ENCODE results near the gene LYAR.

The LYAR gene, protein sequence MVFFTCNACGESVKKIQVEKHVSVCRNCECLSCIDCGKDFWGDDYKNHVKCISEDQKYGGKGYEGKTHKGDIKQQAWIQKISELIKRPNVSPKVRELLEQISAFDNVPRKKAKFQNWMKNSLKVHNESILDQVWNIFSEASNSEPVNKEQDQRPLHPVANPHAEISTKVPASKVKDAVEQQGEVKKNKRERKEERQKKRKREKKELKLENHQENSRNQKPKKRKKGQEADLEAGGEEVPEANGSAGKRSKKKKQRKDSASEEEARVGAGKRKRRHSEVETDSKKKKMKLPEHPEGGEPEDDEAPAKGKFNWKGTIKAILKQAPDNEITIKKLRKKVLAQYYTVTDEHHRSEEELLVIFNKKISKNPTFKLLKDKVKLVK

GRCh38 chr4:4289941-4290850, at the start of gene LYAR, which contains the start of gene ZBTB49:
Gene LYAR (minus strand): TSS chr4:4290154. CDS start chr4:4283742, 6,412 bp downstream.
Gene ZBTB49 (plus strand): TSS chr4:4290251. CDS start chr4:4299946, 9,695 bp downstream.
- intact Hi-C loops (cut with DNase I): loop anchor here (5.0 kb wide), 1 partner anchor 43 kb away; the partner anchor contains the start of gene TMEM128
- DNase-seq: peak; percentile 84 to 97 (median 94)

GRCh38 chr4:4339504-4340085, 49.6 kb upstream of the LYAR start:
- intact Hi-C loops (cut with DNase I): no loop called here
- DNase-seq: peak in 3 of 42 donors; percentile 14 to 35 (median 32)

DNA sequence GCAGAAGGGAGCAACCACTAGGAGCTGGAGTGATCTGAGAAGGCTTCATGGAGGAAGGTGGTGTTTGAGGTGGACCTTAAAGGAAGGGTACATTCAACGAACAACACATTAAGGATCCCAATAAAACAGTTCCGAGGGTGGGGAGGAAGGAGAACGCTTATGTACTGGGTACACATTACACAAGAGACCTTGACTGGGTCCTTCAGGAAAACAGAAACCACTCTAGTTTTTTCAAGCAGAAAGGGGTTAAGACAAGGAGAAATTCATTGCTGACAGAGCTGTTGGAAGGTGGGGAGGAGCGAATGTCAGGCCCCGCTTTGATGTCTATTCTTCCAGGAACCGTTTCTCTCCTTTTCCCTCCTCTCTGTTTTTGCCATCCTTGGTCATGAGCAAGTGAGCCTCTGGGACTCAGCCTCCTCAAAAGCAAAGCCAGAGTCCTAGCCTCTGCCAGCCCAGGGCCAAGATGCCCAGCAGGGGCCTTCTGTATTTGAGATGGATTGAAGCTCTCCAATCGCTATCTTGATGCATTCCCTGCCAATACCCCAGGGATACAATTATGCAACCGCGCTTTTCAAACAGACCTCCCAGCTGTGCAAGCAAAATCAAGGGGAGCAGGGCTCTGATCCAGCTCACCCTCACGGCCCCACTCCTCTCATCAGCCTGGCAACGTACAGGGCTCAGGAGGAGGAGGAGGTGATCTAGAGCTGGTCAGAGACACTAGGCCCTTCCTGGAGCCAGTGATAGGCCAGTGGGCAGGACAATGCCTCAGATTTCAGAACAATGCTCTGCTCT, 48.5 kb upstream of the LYAR start:
- intact Hi-C loops (cut with DNase I): no loop called here
- no peak for DNase-seq

DNA sequence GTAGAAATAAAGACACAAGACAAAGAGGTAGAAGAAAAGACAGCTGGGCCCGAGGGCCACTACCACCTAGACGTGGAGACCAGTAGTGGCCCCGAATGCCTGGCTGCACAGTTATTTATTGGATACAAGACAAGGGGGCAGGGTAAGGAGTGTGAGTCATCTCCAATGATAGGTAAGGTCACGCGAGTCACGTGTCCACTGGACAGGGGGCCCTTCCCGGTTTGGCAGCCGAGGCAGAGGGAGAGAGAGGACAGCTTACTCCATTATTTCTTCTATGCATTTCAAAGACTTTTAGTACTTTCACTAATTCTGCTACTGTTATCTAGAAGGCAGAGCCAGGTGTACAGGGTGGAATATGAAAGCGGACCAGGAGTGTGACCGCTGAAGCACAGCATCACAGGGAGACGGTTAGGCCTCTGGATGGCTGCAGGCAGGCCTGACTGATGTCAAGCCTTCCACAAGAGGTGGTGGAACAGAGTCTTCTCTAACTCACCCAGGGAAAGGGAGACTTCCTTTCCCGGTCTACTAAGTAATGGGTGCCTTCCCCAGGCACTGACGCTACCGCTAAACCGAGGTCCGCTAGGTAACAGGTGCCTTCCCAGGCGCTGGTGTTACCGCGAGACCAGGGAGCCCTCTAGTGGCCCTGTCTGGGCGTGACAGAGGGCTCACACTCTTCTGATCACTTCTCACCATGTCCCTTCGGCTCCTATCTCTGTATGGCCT, 45.0 kb upstream of the LYAR start:
- peak; percentile 20 to 89 (median 68) for DNase-seq
- intact Hi-C loops (cut with DNase I): loop anchor here (5.0 kb wide), 1 partner anchor 78 kb away; no protein-coding TSS in a partner anchor

DNA sequence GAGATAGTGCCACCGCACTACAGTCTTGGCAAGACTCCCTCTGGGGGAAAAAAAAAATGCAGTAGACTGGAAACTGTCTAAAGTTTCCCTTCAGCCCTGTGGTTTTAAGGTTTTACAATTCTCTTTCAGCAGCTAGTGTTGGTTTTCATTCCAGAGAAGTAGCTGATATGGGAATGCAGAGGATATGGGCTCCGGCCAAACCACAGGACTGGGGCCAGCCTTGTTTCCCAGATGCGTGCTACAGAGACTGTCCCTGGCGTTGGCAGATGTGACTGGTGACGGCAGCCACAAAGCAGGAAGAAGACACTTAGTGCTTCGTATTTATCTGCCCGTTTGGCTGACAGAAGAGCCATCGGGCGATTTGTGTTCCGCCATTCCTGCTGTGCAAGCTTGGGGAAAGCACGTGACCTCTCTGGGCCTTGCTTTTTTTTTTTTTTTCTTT, 43.3 kb upstream of the LYAR start:
- intact Hi-C loops (cut with DNase I): loop anchor here (5.0 kb wide), 1 partner anchor 76 kb away; no protein-coding TSS in a partner anchor
- peak in 1 of 42 donors; percentile 18 for DNase-seq

GRCh38 chr4:4332529-4332928, 42.6 kb upstream of the LYAR start:
- no peak for DNase-seq
- intact Hi-C loops (cut with DNase I): loop anchor here (5.0 kb wide), 1 partner anchor 75 kb away; no protein-coding TSS in a partner anchor

DNA sequence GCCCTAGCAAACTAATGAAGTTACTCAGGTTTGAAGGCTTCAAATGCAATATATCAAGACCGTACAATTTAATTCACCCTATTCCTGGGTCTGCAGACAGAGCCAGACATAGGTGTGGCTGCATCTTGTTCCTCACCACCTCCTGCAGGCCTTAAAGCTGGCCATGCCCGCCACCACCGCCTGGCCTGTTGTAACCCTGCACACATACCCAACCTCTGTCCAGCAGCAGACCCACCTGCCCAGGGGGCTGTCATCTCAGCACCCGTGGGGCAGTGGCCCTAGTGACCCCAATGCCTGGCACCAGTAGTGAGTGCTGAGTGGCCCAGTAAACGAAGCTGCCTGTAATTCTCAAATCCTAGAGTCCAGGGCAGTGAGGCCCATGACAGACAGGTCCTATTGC, 40.8 kb upstream of the LYAR start:
- intact Hi-C loops (cut with DNase I): loop anchor here (5.0 kb wide), 1 partner anchor 73 kb away; no protein-coding TSS in a partner anchor
- no peak for DNase-seq

DNA sequence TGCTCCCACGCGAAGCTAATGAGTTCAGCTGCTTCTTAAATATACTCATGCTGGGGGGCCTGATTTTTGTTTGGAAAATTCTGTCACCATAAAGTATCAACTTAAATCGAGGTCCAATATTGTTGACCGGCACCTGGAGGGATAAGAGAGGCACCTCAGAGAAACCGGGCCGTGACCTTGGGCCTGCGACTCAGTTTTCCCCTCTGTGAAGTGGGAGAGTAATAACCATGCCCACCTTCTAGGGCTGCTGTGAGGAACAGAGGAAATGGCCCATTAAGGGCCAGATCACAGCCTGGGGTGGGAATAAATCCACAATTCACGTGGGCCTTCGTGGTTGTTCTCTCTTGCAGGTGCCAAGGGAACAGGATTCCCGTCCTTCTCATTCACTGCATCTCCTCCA, 39.5 kb upstream of the LYAR start:
- intact Hi-C loops (cut with DNase I): no loop called here
- DNase-seq: peak in 1 of 42 donors; percentile 14

DNA sequence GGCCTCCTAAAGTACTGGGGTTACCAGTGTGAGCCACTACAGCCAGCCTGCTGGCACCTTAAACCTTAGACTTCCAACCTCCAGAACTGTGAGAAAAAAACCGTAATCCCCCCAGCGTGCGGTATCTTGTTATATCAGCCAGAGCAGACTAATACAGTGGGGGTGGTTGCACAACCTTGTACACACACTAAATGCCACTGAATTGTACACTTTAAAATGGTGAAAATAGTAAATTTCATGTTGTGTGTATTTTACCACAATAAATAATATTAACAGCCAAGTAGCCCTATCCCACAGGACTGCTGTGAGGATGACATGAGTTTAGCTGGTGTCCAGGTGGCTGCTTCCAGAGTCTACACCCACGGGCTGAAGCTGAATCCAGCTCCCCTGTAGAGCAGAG, 38.9 kb upstream of the LYAR start:
- DNase-seq: no peak
- intact Hi-C loops (cut with DNase I): no loop called here

GRCh38 chr4:4328206-4328605, 38.3 kb upstream of the LYAR start:
- no peak for DNase-seq
- intact Hi-C loops (cut with DNase I): no loop called here

- DNase-seq: peak in 3 of 42 donors; percentile 35 to 43 (median 38)
Observed at GRCh38 chr4:4327652-4328121, 37.7 kb upstream of the LYAR start.

GRCh38 chr4:4326166-4326565, 36.2 kb upstream of the LYAR start:
- peak in 1 of 42 donors; percentile 3 for DNase-seq
- intact Hi-C loops (cut with DNase I): no loop called here

More at GRCh38 chr4:4327652-4328121, 37.7 kb upstream of the LYAR start:
- intact Hi-C loops (cut with DNase I): no loop called here

GRCh38 chr4:4325321-4325720, 35.4 kb upstream of the LYAR start:
- intact Hi-C loops (cut with DNase I): no loop called here
- DNase-seq: peak in 2 of 42 donors; percentile 1 to 16

GRCh38 chr4:4323705-4324534, 34.0 kb upstream of the LYAR start:
- intact Hi-C loops (cut with DNase I): no loop called here

DNA sequence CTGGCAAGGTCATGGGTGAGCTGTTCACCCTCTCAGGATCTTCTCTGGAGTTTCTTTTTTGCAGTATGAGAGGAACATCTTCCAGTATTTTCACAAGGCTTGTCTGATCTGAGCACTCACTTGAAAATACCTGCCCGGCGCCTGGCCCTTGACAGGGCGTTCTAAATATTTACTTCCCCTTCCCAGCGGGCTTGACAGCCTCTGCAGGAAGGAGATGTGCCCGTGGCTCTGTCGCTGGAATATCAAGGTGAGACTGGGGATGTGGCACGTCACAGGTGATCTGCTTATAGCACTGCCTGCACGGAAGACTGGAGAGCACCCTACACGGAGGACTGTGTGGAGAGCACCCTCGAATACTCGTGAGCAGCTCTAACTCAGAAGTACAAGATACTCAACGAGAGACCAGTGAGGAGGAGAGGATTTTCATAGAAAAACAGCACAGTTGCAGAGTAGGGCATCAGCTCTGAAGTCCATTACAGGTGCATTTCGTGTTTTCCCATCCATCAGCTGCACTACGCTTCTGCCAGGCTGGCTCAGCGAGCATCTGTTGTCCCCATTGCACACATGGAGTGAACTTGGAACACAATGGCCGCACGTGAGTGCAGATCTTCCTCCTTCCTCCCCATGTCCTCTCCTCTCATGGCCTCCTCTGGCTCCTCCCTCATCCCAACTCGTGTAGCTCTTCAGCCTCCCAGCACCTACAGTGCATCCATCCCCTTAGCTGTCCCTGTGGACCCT, 32.2 kb upstream of the LYAR start:
- intact Hi-C loops (cut with DNase I): no loop called here
- DNase-seq: peak in 1 of 42 donors; percentile 10

More at GRCh38 chr4:4323705-4324534, 34.0 kb upstream of the LYAR start:
- DNase-seq: no peak

All from head of caudate nucleus (tissue), 42 donors.